ENCODE data around the gene U2AF2. TPM values are rescaled to one million over a fixed set of nuclear protein-coding genes. Genes with fewer than 3 reads are reported as not detected.

The U2AF2 gene
- total RNA-seq, 1 donor from 2014 or later, result 140 TPM

GRCh38 chr19:55655648-55656040 is 809 bp downstream of the U2AF2 start:
- DNase-seq (ENCODE audit: low read depth), result no peak
- no peak for FAIRE-seq
- TF ChIP-seq CTCF (IDR thresholded peaks at IDR 0.05; ENCODE audit: insufficient read depth, low read length, severe bottlenecking), result no peak

GRCh38 chr19:55656552-55656951 is 1.7 kb downstream of the U2AF2 start:
- no peak for DNase-seq (ENCODE audit: low read depth)
- H3K4me3 ChIP-seq (ENCODE audit: low read depth, low read length), result peak overlapping the region; percentile 97
- peaks cover 22% of the 10 kb centered on the region for H3K36me3 ChIP-seq (ENCODE audit: control insufficient read depth, insufficient read depth, low read length)
- no peak for TF ChIP-seq CTCF (IDR thresholded peaks at IDR 0.05; ENCODE audit: insufficient read depth, low read length, severe bottlenecking)
- peak; percentile 50 for FAIRE-seq
- no peaks in the 10 kb centered on the region for H3K27me3 ChIP-seq (ENCODE audit: control insufficient read depth, insufficient read depth, low read length)

More at GRCh38 chr19:55655648-55656040, 809 bp downstream of the U2AF2 start:
- Histone ChIP-seq H3K4me3 (ENCODE audit: low read depth, low read length) (peak overlapping the region; percentile 97), H3K27me3 (ENCODE audit: control insufficient read depth, insufficient read depth, low read length) (no peaks in the 10 kb centered on the region), H3K36me3 (ENCODE audit: control insufficient read depth, insufficient read depth, low read length) (peaks cover 15% of the 10 kb centered on the region)

GRCh38 chr19:55656988-55657747 is 2.3 kb downstream of the U2AF2 start:
- Histone ChIP-seq H3K36me3 (ENCODE audit: control insufficient read depth, insufficient read depth, low read length) (peaks cover 28% of the 10 kb centered on the region), H3K4me3 (ENCODE audit: low read depth, low read length) (peak overlapping the region; percentile 97), H3K27me3 (ENCODE audit: control insufficient read depth, insufficient read depth, low read length) (no peaks in the 10 kb centered on the region)
- FAIRE-seq, result no peak
- DNase-seq (ENCODE audit: low read depth), result no peak
- no peak for TF ChIP-seq CTCF (IDR thresholded peaks at IDR 0.05; ENCODE audit: insufficient read depth, low read length, severe bottlenecking)

- H3K27me3 ChIP-seq (ENCODE audit: control insufficient read depth, insufficient read depth, low read length), result no peaks in the 10 kb centered on the region
- no peak for DNase-seq (ENCODE audit: low read depth)
- peaks cover 39% of the 10 kb centered on the region for H3K36me3 ChIP-seq (ENCODE audit: control insufficient read depth, insufficient read depth, low read length)
- TF ChIP-seq CTCF (IDR thresholded peaks at IDR 0.05; ENCODE audit: insufficient read depth, low read length, severe bottlenecking), result no peak
- no peak for FAIRE-seq
- no peak overlapping the region for H3K4me3 ChIP-seq (ENCODE audit: low read depth, low read length)
These were observed 4.1 kb downstream of the U2AF2 start for GRCh38 chr19:55658846-55659459.

- no peaks in the 10 kb centered on the region for H3K27me3 ChIP-seq (ENCODE audit: control insufficient read depth, insufficient read depth, low read length)
- no peak overlapping the region for H3K4me3 ChIP-seq (ENCODE audit: low read depth, low read length)
- FAIRE-seq (no peak), DNase-seq (ENCODE audit: low read depth) (no peak)
- no peak for TF ChIP-seq CTCF (IDR thresholded peaks at IDR 0.05; ENCODE audit: insufficient read depth, low read length, severe bottlenecking)
- H3K36me3 ChIP-seq (ENCODE audit: control insufficient read depth, insufficient read depth, low read length), result peaks cover 42% of the 10 kb centered on the region
These were observed 5.0 kb downstream of the U2AF2 start for GRCh38 chr19:55659822-55660221.
